Body of pancreas (tissue), 4 donors: ENCODE results near the gene OR2J3.

Source experiments
- CTCF ChIP-seq, 7 experiments: fragments of 450-650 bp in 4 of 7; fragments of 200-600 bp in 3 of 7; sonication (generic) in 3 of 7; IDR thresholded peaks; one replicate each; pipeline ENCODE4 v1.5.1; 2016 to 2019; ENCODE audit warnings: antibody characterized with exemption in 7 of 7
- POLR2A ChIP-seq, 3 donors: fragments of 450-650 bp; IDR thresholded peaks; one replicate each; pipeline ENCODE4 v1.6.1; 2016; ENCODE audit warnings: antibody characterized with exemption in 3 of 3, mild to moderate bottlenecking in 2 of 3

- TF ChIP-seq CTCF (IDR thresholded peaks at IDR 0.05) (no peak), POLR2A (IDR thresholded peaks at IDR 0.05) (no peak)
Measured at GRCh38 chr6:29146179-29146578, 38.3 kb downstream of the OR2J3 start.
